HEK293T (cell line): ENCODE measurements around the gene LMO2.

Experiments
- FOXK2 ChIP-seq: fragments of 450-650 bp; IDR thresholded peaks from 2 replicates; pipeline ENCODE4 v1.6.1; 2016; ENCODE audit warnings: mild to moderate bottlenecking
- FOXM1 ChIP-seq: fragments of 450-650 bp; IDR thresholded peaks from 2 replicates; pipeline ENCODE4 v1.6.1; 2017; ENCODE audit warnings: mild to moderate bottlenecking, borderline replicate concordance
- HDGF ChIP-seq: fragments of 450-650 bp; IDR thresholded peaks from 2 replicates; pipeline ENCODE4 v1.6.1; 2017; ENCODE audit warnings: antibody characterized with exemption, borderline replicate concordance
- LEF1 ChIP-seq: fragments of 450-650 bp; IDR thresholded peaks from 2 replicates; pipeline ENCODE4 v1.6.1; 2017; ENCODE audit warnings: mild to moderate bottlenecking, borderline replicate concordance
- PKNOX1 ChIP-seq: fragments of 450-650 bp; IDR thresholded peaks from 2 replicates; pipeline ENCODE4 v1.6.1; 2016
- SP1 ChIP-seq: fragments of 450-650 bp; IDR thresholded peaks from 2 replicates; pipeline ENCODE4 v1.6.1; 2017

- TF ChIP-seq FOXK2: no peak
- TF ChIP-seq FOXM1: no peak
- TF ChIP-seq SP1: no peak
- TF ChIP-seq PKNOX1: no peak
- TF ChIP-seq LEF1: no peak
- TF ChIP-seq HDGF: no peak
Observed at GRCh38 chr11:33909552-33909951, 17.7 kb upstream of the LMO2 start.
